Measurements from ENCODE around the gene CLTCL1.

- no peak for TF ChIP-seq TARDBP (IDR thresholded peaks at IDR 0.05)
- no peak for TF ChIP-seq FOXA1 (IDR thresholded peaks at IDR 0.05)
- no peak for TF ChIP-seq L3MBTL2 (conservative IDR thresholded peaks at IDR 0.05)
- no peak for TF ChIP-seq SUZ12 (IDR thresholded peaks at IDR 0.05)
- no peak for TF ChIP-seq BHLHE40 (IDR thresholded peaks at IDR 0.05; ENCODE audit: borderline replicate concordance)
- no peak for TF ChIP-seq ZNF384 (IDR thresholded peaks at IDR 0.05)
- no peak for TF ChIP-seq FOXK2 (IDR thresholded peaks at IDR 0.05)
- no peak for TF ChIP-seq ARNT (IDR thresholded peaks at IDR 0.05)
- TF ChIP-seq PKNOX1 (IDR thresholded peaks at IDR 0.05): no peak
- no peak for TF ChIP-seq FOXM1 (IDR thresholded peaks at IDR 0.05; ENCODE audit: borderline replicate concordance)
Measured at GRCh38 chr22:19149047-19149883, 142.3 kb downstream of the CLTCL1 start.

Measured in HEK293T (cell line).